Embryonic facial prominence (tissue), 1 donor: ENCODE results near the gene EFCAB6.

Experiments
- DNase-seq: peaks from one replicate; pipeline ENCODE4 v3.0.0-alpha.2; 2016; ENCODE audit errors: extremely low spot score

Gene EFCAB6

GRCh38 chr22:43642319-43643206 is 169.5 kb downstream of the EFCAB6 start:
- DNase-seq = no peak

- no peak for DNase-seq
Observed at GRCh38 chr22:43639228-43639948, 172.7 kb downstream of the EFCAB6 start.

GRCh38 chr22:43637275-43638260 is 174.5 kb downstream of the EFCAB6 start:
- no peak for DNase-seq

GRCh38 chr22:43636086-43636485 is 176.0 kb downstream of the EFCAB6 start:
- no peak for DNase-seq

GRCh38 chr22:43635101-43635500 is 177.0 kb downstream of the EFCAB6 start:
- no peak for DNase-seq

- DNase-seq = no peak
Observed at GRCh38 chr22:43634316-43634715, 177.8 kb downstream of the EFCAB6 start.

GRCh38 chr22:43633631-43634285 is 178.3 kb downstream of the EFCAB6 start:
- DNase-seq = no peak

- DNase-seq = no peak
Observed at GRCh38 chr22:43631846-43632245, 180.3 kb downstream of the EFCAB6 start.

- DNase-seq = no peak
Observed at GRCh38 chr22:43631201-43631600, 180.9 kb downstream of the EFCAB6 start.

GRCh38 chr22:43630451-43630850 is 181.7 kb downstream of the EFCAB6 start:
- DNase-seq = no peak

- no peak for DNase-seq
Observed at GRCh38 chr22:43628250-43628649, 183.9 kb downstream of the EFCAB6 start.

GRCh38 chr22:43627485-43628213 is 184.5 kb downstream of the EFCAB6 start:
- no peak for DNase-seq

- DNase-seq = no peak
Observed at GRCh38 chr22:43625242-43625641, 186.9 kb downstream of the EFCAB6 start.

GRCh38 chr22:43624144-43624998 is 187.7 kb downstream of the EFCAB6 start:
- DNase-seq = no peak

GRCh38 chr22:43622886-43623285 is 189.2 kb downstream of the EFCAB6 start:
- DNase-seq = no peak

GRCh38 chr22:43620197-43620596 is 191.9 kb downstream of the EFCAB6 start:
- no peak for DNase-seq

GRCh38 chr22:43618517-43618916 is 193.6 kb downstream of the EFCAB6 start:
- no peak for DNase-seq

- DNase-seq = no peak
Observed at GRCh38 chr22:43616645-43617044, 195.5 kb downstream of the EFCAB6 start.

GRCh38 chr22:43600265-43600664 is 211.8 kb downstream of the EFCAB6 start:
- DNase-seq = no peak

GRCh38 chr22:43592476-43592875 is 219.6 kb downstream of the EFCAB6 start:
- no peak for DNase-seq
